ENCODE measurements around the gene SPECC1L. TPM values are rescaled to one million over a fixed set of nuclear protein-coding genes. Genes with fewer than 3 reads are reported as not detected.
A peak's percentile ranks its signal among the peaks of the same experiment; 100 is the strongest.

Gene SPECC1L
- total RNA-seq, 1 donor from 2014 or later: 69.9 TPM

DNA sequence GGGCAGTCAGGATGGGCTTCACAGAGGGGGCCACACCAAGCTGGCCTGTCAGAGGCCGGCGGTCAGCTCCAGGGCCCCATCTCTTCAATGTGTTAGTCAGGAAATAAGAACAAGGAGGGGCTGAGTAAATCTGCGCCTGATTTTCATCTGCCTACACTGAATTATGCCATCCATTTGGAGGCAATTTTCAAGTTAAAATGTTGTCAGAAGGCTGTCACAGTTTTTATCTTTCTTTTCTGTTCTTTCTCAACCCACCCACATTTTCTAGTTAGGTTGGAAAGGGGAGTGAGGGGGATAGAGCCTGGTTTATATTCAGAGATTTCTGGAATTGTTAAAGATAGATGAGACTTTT is 175.6 kb downstream of the SPECC1L start:
- Histone ChIP-seq H3K4me1 (peaks cover 6% of the 10 kb centered on the region), H3K36me3 (peaks cover 14% of the 10 kb centered on the region), H3K9me3 (no peaks in the 10 kb centered on the region), H3K4me3 (no peak overlapping the region), H3K27ac (no peak overlapping the region), H3K27me3 (ENCODE audit: low read depth) (no peaks in the 10 kb centered on the region)
- ATAC-seq (no peak), DNase-seq (no peak)
- TF ChIP-seq, protein P1, sequence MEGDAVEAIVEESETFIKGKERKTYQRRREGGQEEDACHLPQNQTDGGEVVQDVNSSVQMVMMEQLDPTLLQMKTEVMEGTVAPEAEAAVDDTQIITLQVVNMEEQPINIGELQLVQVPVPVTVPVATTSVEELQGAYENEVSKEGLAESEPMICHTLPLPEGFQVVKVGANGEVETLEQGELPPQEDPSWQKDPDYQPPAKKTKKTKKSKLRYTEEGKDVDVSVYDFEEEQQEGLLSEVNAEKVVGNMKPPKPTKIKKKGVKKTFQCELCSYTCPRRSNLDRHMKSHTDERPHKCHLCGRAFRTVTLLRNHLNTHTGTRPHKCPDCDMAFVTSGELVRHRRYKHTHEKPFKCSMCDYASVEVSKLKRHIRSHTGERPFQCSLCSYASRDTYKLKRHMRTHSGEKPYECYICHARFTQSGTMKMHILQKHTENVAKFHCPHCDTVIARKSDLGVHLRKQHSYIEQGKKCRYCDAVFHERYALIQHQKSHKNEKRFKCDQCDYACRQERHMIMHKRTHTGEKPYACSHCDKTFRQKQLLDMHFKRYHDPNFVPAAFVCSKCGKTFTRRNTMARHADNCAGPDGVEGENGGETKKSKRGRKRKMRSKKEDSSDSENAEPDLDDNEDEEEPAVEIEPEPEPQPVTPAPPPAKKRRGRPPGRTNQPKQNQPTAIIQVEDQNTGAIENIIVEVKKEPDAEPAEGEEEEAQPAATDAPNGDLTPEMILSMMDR (IDR thresholded peaks at IDR 0.05): no peak
- intact Hi-C loops (cut with DNase I): no loop called here

DNA sequence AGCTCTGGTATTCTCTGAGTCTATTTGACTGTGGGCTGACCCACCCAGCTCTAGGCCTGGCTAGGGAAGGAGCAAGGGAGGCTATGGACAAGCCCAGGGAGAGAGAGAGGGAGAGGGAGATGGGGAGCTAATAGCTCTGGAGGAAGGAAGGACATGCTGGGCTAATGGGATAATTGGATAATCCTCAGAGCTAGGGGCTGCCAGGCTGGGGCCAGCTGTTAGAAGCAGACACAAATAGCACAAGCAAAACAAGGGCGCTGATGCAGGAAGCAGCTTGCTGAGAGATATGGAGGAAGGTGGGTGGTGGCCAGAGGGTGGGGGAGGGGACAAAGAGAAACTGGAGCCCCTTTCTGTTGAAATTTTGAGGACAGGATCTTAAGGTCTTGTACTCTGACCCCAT is 180.0 kb downstream of the SPECC1L start:
- H3K36me3 ChIP-seq: no peaks in the 10 kb centered on the region
- H3K4me1 ChIP-seq: peaks cover 15% of the 10 kb centered on the region
- intact Hi-C loops (cut with DNase I): no loop called here
- no peak overlapping the region for H3K27ac ChIP-seq
- no peak overlapping the region for H3K4me3 ChIP-seq
- TF ChIP-seq, protein P1 (IDR thresholded peaks at IDR 0.05): no peak
- no peak for DNase-seq
- ATAC-seq: no peak
- H3K27me3 ChIP-seq (ENCODE audit: low read depth): no peaks in the 10 kb centered on the region
- H3K9me3 ChIP-seq: no peaks in the 10 kb centered on the region

DNA sequence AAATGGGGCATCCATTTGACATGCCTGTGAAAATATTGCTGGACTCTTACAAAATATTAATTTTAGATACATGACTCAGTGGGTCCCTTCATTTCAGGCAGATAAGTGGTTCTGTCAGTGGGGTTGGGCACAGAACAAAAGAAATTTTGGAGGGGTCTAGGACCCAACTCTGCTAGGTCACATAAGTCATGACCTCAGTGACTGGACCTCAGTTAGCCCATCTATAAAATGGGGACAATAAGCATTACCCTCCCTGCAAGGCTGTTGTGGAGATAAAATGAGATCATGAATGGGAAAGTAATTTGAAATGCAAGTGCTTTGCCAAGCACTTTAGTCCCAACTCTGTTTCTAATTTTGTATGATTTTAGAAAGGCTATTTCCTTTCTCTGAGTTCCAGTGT is 180.5 kb downstream of the SPECC1L start:
- H3K4me3 ChIP-seq: no peak overlapping the region
- intact Hi-C loops (cut with DNase I): no loop called here
- H3K4me1 ChIP-seq: peaks cover 19% of the 10 kb centered on the region
- ATAC-seq: no peak
- H3K27ac ChIP-seq: no peak overlapping the region
- H3K9me3 ChIP-seq: no peaks in the 10 kb centered on the region
- TF ChIP-seq, protein P1 (IDR thresholded peaks at IDR 0.05): no peak
- H3K36me3 ChIP-seq: no peaks in the 10 kb centered on the region
- no peaks in the 10 kb centered on the region for H3K27me3 ChIP-seq (ENCODE audit: low read depth)
- no peak for DNase-seq

DNA sequence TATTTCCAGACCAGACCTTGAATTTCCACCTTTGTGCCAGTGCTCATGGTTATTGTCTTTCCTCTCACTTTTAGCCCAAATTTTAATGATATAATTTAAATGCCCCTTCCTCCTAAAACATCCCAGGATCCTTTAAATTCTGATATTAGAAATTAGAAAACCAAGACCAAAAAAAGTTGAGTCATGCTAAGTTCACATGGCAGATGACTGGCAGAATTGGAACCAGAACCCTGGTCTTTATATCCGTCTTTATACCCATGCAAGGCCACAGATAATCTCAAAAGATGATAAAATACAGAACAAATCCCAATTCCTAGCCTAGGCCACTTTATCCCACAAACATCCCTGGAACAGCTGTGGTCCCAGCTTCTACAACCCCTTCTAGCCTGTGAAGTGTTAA is 183.2 kb downstream of the SPECC1L start:
- Histone ChIP-seq H3K36me3 (no peaks in the 10 kb centered on the region), H3K27me3 (ENCODE audit: low read depth) (no peaks in the 10 kb centered on the region), H3K4me1 (peaks cover 23% of the 10 kb centered on the region), H3K4me3 (no peak overlapping the region), H3K27ac (no peak overlapping the region), H3K9me3 (no peaks in the 10 kb centered on the region)
- DNase-seq (no peak), ATAC-seq (no peak)
- TF ChIP-seq, protein P1 (IDR thresholded peaks at IDR 0.05): no peak
- intact Hi-C loops (cut with DNase I): no loop called here

DNA sequence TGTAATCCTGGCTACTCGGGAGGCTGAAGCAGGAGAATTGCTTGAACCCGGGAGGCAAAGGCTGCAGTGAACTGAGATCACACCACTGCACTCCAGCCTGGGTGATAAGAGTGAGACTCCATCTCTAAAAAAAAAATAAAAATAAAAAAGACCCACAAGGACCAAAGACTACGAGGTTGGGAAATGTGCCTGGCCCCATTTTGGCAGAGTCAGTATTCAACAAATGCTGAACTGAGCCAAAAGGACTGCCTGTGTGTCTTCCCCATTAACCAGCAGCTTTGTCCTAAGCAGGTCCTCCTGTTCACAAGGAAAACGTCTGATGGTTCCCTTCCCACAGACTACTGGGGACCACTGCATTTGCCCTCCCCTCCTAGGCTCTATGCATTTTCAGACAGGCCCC is 184.4 kb downstream of the SPECC1L start:
- TF ChIP-seq, protein P1 (IDR thresholded peaks at IDR 0.05): no peak
- no peaks in the 10 kb centered on the region for H3K27me3 ChIP-seq (ENCODE audit: low read depth)
- H3K4me1 ChIP-seq: peaks cover 24% of the 10 kb centered on the region
- no peak overlapping the region for H3K27ac ChIP-seq
- no peaks in the 10 kb centered on the region for H3K36me3 ChIP-seq
- no peaks in the 10 kb centered on the region for H3K9me3 ChIP-seq
- DNase-seq: no peak
- intact Hi-C loops (cut with DNase I): no loop called here
- peak in 1 of 2 donors; percentile 32 for ATAC-seq
- no peak overlapping the region for H3K4me3 ChIP-seq
